IMR-90 (cell line): ENCODE measurements around the gene TRIM17. TPM values are rescaled to one million over a fixed set of nuclear protein-coding genes. Genes with fewer than 3 reads are reported as not detected.

Experiments
- ATAC-seq: fragments of 200-7000 bp; cut with Tn5 transposase; 2 replicates; pipeline ENCODE4 v1.9.1; 2020; ENCODE audit warnings: low read depth, mild to moderate bottlenecking, moderate library complexity
- BruUV-seq: library from RNA; stranded (reverse); fragments of 400-500 nt; replicated peaks from 2 replicates; lab custom pipeline; 2021; lab: Mats Ljungman, UMichigan
- CTCF ChIA-PET: fragments of 300-600 bp; formaldehyde crosslinking; extraction: SDS; loops from one replicate; lab custom pipeline; 2021; ENCODE audit warnings: antibody characterized with exemption; lab: Yijun Ruan, JAX
- POLR2A ChIA-PET: fragments of 300-600 bp; sonication (Branson Sonifier 250); formaldehyde crosslinking; loops from one replicate; lab custom pipeline; 2022; ENCODE audit warnings: antibody characterized with exemption; ENCODE audit not compliant: unreplicated experiment; lab: Charles Lee
- DNase-seq: peaks from one replicate; pipeline ENCODE4 v3.0.0; 2013
- H2AFZ ChIP-seq: replicated peaks from 2 replicates; pipeline ENCODE3; 2013; ENCODE audit warnings: low read length, mild to moderate bottlenecking; ENCODE audit not compliant: poor library complexity
- H2AK5ac ChIP-seq: 2 replicates; pipeline ENCODE4 v1.6.1; 2013; ENCODE audit warnings: low read depth, low read length, inconsistent platforms
- H2AK9ac ChIP-seq: replicated peaks from 2 replicates; pipeline ENCODE3; 2013; ENCODE audit warnings: mild to moderate bottlenecking, low read depth, low read length, moderate library complexity; ENCODE audit not compliant: poor library complexity
- H2BK120ac ChIP-seq: 2 replicates; pipeline ENCODE4 v1.6.1; 2013; ENCODE audit warnings: low read depth, low read length, inconsistent platforms
- H2BK15ac ChIP-seq: 3 replicates; pipeline ENCODE4 v1.6.1; 2013; ENCODE audit warnings: low read depth, low read length, inconsistent platforms
- H2BK20ac ChIP-seq: 2 replicates; pipeline ENCODE4 v1.6.1; 2013; ENCODE audit warnings: low read depth, mild to moderate bottlenecking, inconsistent platforms, low read length, moderate library complexity
- H2BK5ac ChIP-seq: 2 replicates; pipeline ENCODE4 v1.6.1; 2013; ENCODE audit warnings: mild to moderate bottlenecking, low read depth, low read length, inconsistent platforms; ENCODE audit not compliant: poor library complexity, severe bottlenecking
- H3K14ac ChIP-seq: replicated peaks from 2 replicates; pipeline ENCODE4 v1.6.1; 2013; ENCODE audit warnings: low read depth, low read length, inconsistent platforms
- H3K18ac ChIP-seq: 2 replicates; pipeline ENCODE4 v1.6.1; 2013; ENCODE audit warnings: low read depth, low read length, control low read depth
- H3K23ac ChIP-seq: 2 replicates; pipeline ENCODE4 v1.6.1; 2013; ENCODE audit warnings: low read depth, low read length, inconsistent platforms
- H3K27ac ChIP-seq: 2 replicates; pipeline ENCODE4 v1.5.1; 2013; ENCODE audit warnings: mild to moderate bottlenecking, control low read depth, low read length; ENCODE audit not compliant: insufficient read depth
- H3K27me3 ChIP-seq: 2 replicates; pipeline ENCODE4 v1.6.1; 2013; ENCODE audit warnings: low read length; ENCODE audit not compliant: control insufficient read depth, insufficient read depth
- H3K36me3 ChIP-seq: 2 replicates; pipeline ENCODE4 v1.6.1; 2013; ENCODE audit warnings: low read length, mixed read lengths; ENCODE audit not compliant: control insufficient read depth, insufficient read depth
- H3K4ac ChIP-seq: 2 replicates; pipeline ENCODE4 v1.6.1; 2013; ENCODE audit warnings: low read depth, low read length, inconsistent platforms
- H3K4me1 ChIP-seq: 2 replicates; pipeline ENCODE4 v1.6.1; 2013; ENCODE audit warnings: low read length, mixed read lengths; ENCODE audit not compliant: control insufficient read depth, insufficient read depth
- H3K4me2 ChIP-seq: 2 replicates; pipeline ENCODE4 v1.6.1; 2013; ENCODE audit warnings: low read depth, mild to moderate bottlenecking, control low read depth, low read length, moderate library complexity
- H3K4me3 ChIP-seq: 2 replicates; pipeline ENCODE4 v1.5.1; 2013; ENCODE audit warnings: low read depth, mild to moderate bottlenecking, control low read depth, low read length, moderate library complexity; ENCODE audit not compliant: insufficient read depth
- H3K56ac ChIP-seq: 2 replicates; pipeline ENCODE4 v1.6.1; 2013; ENCODE audit warnings: low read length, inconsistent platforms; ENCODE audit not compliant: insufficient read depth; ENCODE audit errors: extremely low read depth
- H3K79me1 ChIP-seq, 2 experiments: 2 replicates each; pipeline ENCODE4 v1.6.1; 2013; ENCODE audit warnings: low read length in 2 of 2, inconsistent platforms in 1 of 2, low read depth in 1 of 2
- H3K9ac ChIP-seq: 2 replicates; pipeline ENCODE4 v1.6.1; 2013; ENCODE audit warnings: low read depth, low read length, control low read depth
- H3K9me1 ChIP-seq: 2 replicates; pipeline ENCODE4 v1.6.1; 2013; ENCODE audit warnings: low read length, inconsistent platforms; ENCODE audit not compliant: insufficient read depth
- H3K9me3 ChIP-seq: 2 replicates; pipeline ENCODE4 v1.6.1; 2013; ENCODE audit warnings: low read length; ENCODE audit not compliant: control insufficient read depth, insufficient read depth
- H4K20me1 ChIP-seq: 2 replicates; pipeline ENCODE4 v1.6.1; 2013; ENCODE audit warnings: low read length, inconsistent platforms; ENCODE audit not compliant: insufficient read depth
- H4K5ac ChIP-seq: 2 replicates; pipeline ENCODE4 v1.6.1; 2013; ENCODE audit warnings: mild to moderate bottlenecking, low read depth, low read length, control low read depth
- H4K8ac ChIP-seq, 2 experiments: 2 replicates each; pipeline ENCODE4 v1.6.1; 2013; ENCODE audit warnings: low read depth in 2 of 2, low read length in 2 of 2, control low read depth in 1 of 2, inconsistent platforms in 1 of 2
- H4K91ac ChIP-seq: 2 replicates; pipeline ENCODE4 v1.6.1; 2013; ENCODE audit warnings: low read depth, low read length, inconsistent platforms; ENCODE audit not compliant: insufficient read depth
- BHLHE40 ChIP-seq: fragments of 150-350 bp; IDR thresholded peaks from 2 replicates; pipeline ENCODE4 v1.6.1; 2016; ENCODE audit warnings: mild to moderate bottlenecking, low read depth, low read length
- CEBPB ChIP-seq: IDR thresholded peaks from 2 replicates; pipeline ENCODE4 v1.6.1; 2012; ENCODE audit warnings: low read depth, low read length, improper control_type of control experiment
- CHD1 ChIP-seq: IDR thresholded peaks from 2 replicates; pipeline ENCODE4 v1.6.1; 2012; ENCODE audit warnings: low read depth, low read length, improper control_type of control experiment
- CTCF ChIP-seq: conservative IDR thresholded peaks from 2 replicates; pipeline ENCODE4 v1.5.1; 2012; ENCODE audit warnings: mild to moderate bottlenecking, low read depth, low read length, improper control_type of control experiment
- ELK1 ChIP-seq: fragments of 150-350 bp; IDR thresholded peaks from 2 replicates; pipeline ENCODE4 v1.6.1; 2016; ENCODE audit warnings: low read depth, mild to moderate bottlenecking, low read length, moderate library complexity, borderline replicate concordance
- FOS ChIP-seq: fragments of 150-350 bp; IDR thresholded peaks from 2 replicates; pipeline ENCODE4 v1.6.1; 2016; ENCODE audit warnings: low read depth, low read length
- MAFK ChIP-seq: IDR thresholded peaks from 2 replicates; pipeline ENCODE4 v1.6.1; 2012; ENCODE audit warnings: low read depth, low read length, improper control_type of control experiment
- MAZ ChIP-seq: IDR thresholded peaks from 2 replicates; pipeline ENCODE4 v1.6.1; 2012; ENCODE audit warnings: low read depth, mild to moderate bottlenecking, low read length, improper control_type of control experiment, moderate library complexity, borderline replicate concordance
- MXI1 ChIP-seq: IDR thresholded peaks from 2 replicates; pipeline ENCODE4 v1.6.1; 2012; ENCODE audit warnings: low read depth, mild to moderate bottlenecking, low read length, moderate library complexity, borderline replicate concordance
- NFE2L2 ChIP-seq: fragments of 150-350 bp; IDR thresholded peaks from 2 replicates; pipeline ENCODE4 v1.6.1; 2016; ENCODE audit warnings: low read depth, mild to moderate bottlenecking, low read length
- POLR2A ChIP-seq: IDR thresholded peaks from 2 replicates; pipeline ENCODE4 v1.6.1; 2012; ENCODE audit warnings: mild to moderate bottlenecking, low read depth, low read length
- RAD21 ChIP-seq: IDR thresholded peaks from 2 replicates; pipeline ENCODE4 v1.6.1; 2012; ENCODE audit warnings: low read length, improper control_type of control experiment
- RCOR1 ChIP-seq: IDR thresholded peaks from 2 replicates; pipeline ENCODE4 v1.6.1; 2012; ENCODE audit warnings: mild to moderate bottlenecking, low read length, improper control_type of control experiment; ENCODE audit not compliant: insufficient replicate concordance
- RFX5 ChIP-seq: IDR thresholded peaks from 2 replicates; pipeline ENCODE4 v1.8.0; 2012; ENCODE audit warnings: low read depth, mild to moderate bottlenecking, low read length, moderate library complexity
- SMC3 ChIP-seq: fragments of 150-350 bp; IDR thresholded peaks from 2 replicates; pipeline ENCODE4 v1.6.1; 2016; ENCODE audit warnings: low read depth, mild to moderate bottlenecking, antibody characterized with exemption, low read length, moderate library complexity
- USF2 ChIP-seq: fragments of 150-350 bp; IDR thresholded peaks from 2 replicates; pipeline ENCODE4 v1.6.1; 2017; ENCODE audit warnings: mild to moderate bottlenecking, antibody characterized with exemption, low read length, low read depth
- WGBS, 2 experiments: methylation state at CpG; one replicate each; pipeline versions ENCODE4 v1.1.5 to v1.1.7; 2013; ENCODE audit warnings: missing lambda C conversion rate in 2 of 2; ENCODE audit not compliant: insufficient read length in 1 of 2; ENCODE audit errors: extremely low coverage in 2 of 2; 5-methylcytosine and 5-hydroxymethylcytosine counted together
- dilution Hi-C: fragments of 300-500 bp; cut with HindIII; formaldehyde crosslinking; loops from one replicate; pipeline ENCODE4 v1.14.3; 2018; ENCODE audit warnings: low sequenced_read_pairs; ENCODE audit not compliant: unreplicated experiment
- in situ Hi-C: fragments of 300-500 bp; cut with MboI; formaldehyde crosslinking; loops from 3 replicates; pipeline ENCODE4 v1.14.3; 2019; ENCODE audit warnings: low sequenced_read_pairs, inconsistent platforms, mixed read lengths
- intact Hi-C: fragments of 100-400 bp; cut with micrococcal nuclease; formaldehyde crosslinking; loops from 2 replicates; pipeline ENCODE4 v1.10.0; 2022
- polyA plus RNA-seq, 3 experiments: library from polyadenylated mRNA; depleted of rRNA; stranded (reverse); fragments of >200 nt; gene quantifications; 2 replicates each; pipeline ENCODE4 v1.2.3, GENCODE V29; 2012; ENCODE audit warnings: low replicate concordance in 1 of 3
- total RNA-seq: library from RNA; depleted of rRNA; stranded (reverse); fragments of >200 nt; gene quantifications from 2 replicates; pipeline ENCODE4 v1.2.3, GENCODE V29; 2012

The TRIM17 gene
- total and polyA plus RNA-seq, 2 of the 4 experiments (the other 2 are of a cell fraction): 0.39 TPM; not detected in 1

GRCh38 chr1:228381356-228381755, 35.3 kb downstream of the TRIM17 start:
- in situ Hi-C loops (no loop called here), dilution Hi-C loops (no loop called here), intact Hi-C loops (no loop called here)
- Histone ChIP-seq H4K91ac (no peak overlapping the region), H2BK20ac (no peak overlapping the region), H4K20me1 (no peaks in the 10 kb centered on the region), H3K18ac (no peak overlapping the region), H3K14ac (no peak overlapping the region), H2AK9ac (no peak overlapping the region), H3K27ac (no peak overlapping the region), H4K5ac (no peak overlapping the region), H3K4me2 (no peak overlapping the region), H2BK120ac (no peak overlapping the region), H2BK15ac (no peak overlapping the region), H3K36me3 (peaks cover 3% of the 10 kb centered on the region; the same call in 1 of the 2 replicates), H3K9ac (no peak overlapping the region), H2AFZ (no peak overlapping the region), H3K79me1 (no peaks in the 10 kb centered on the region), H2BK5ac (no peak overlapping the region), H3K27me3 (no peaks in the 10 kb centered on the region), H3K4ac (no peak overlapping the region), H2AK5ac (no peak overlapping the region), H3K56ac (no peak overlapping the region), H3K9me1 (peaks cover 5% of the 10 kb centered on the region; the same call in 1 of the 2 replicates), H4K8ac (no peak overlapping the region), H3K23ac (no peak overlapping the region), H3K9me3 (no peaks in the 10 kb centered on the region; the same call in 1 of the 2 replicates), H3K4me1 (peaks cover 6% of the 10 kb centered on the region; the same call in 1 of the 2 replicates), H3K4me3 (no peak overlapping the region)
- no TSS peak for BruUV-seq
- TF ChIP-seq RCOR1 (no peak), NFE2L2 (no peak), POLR2A (no peak), RAD21 (no peak), BHLHE40 (no peak), CHD1 (no peak), MXI1 (no peak), RFX5 (no peak), ELK1 (no peak), CEBPB (no peak), FOS (no peak), MAFK (no peak), MAZ (no peak), SMC3 (no peak), CTCF (no peak), USF2 (no peak)
- WGBS, 2 experiments: no CpG with 5 or more reads among the region's 2 CpGs
- no peak for ATAC-seq
- peak; percentile 38 for DNase-seq
- POLR2A ChIA-PET: no interaction called here
- CTCF ChIA-PET: interaction anchor here (0.8 to 1.3 kb wide), 2 partner anchors 12 to 251 kb away, joined by 3 to 4 read pairs; no protein-coding TSS in a partner anchor
